Measurements from ENCODE around the gene FAT4. TPM values are rescaled to one million over a fixed set of nuclear protein-coding genes. Genes with fewer than 3 reads are reported as not detected.

Gene FAT4
- total RNA-seq, 1 donor from 2014 or later: 110 TPM

DNA sequence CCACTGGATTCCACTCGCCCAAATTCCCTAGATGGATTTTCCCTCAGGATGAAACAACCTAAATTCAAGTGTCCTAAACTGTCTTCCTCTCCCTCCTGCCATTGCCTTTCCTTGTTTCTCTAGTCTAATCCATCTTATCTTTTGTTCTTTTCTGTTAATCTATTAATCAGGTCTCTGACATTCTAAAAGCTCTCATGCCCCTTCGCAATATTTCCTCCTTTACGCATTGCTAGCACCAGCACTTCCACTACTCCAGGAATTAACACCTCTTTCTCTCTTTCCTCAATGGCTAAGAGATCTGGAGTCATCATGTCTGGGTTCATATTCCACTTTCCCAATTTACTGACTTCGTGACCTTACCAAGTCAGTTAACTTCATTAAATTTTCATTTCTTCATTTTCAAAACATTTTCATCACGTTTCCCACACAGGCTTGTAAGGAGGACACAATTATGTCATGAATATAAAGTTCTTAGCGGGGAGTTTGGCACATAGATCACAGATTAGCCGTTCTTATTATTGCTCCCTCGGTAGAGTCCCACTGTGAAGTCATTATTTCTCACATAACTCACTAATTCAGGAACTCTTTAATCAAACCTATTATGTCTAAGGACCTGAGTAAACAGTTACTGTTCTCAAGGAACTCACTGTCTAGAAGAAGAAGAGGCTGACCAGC lies 45.3 kb downstream of the FAT4 start:
- FAIRE-seq: no peak
- no peak for DNase-seq (ENCODE audit: low spot score in 2 of 2)

DNA sequence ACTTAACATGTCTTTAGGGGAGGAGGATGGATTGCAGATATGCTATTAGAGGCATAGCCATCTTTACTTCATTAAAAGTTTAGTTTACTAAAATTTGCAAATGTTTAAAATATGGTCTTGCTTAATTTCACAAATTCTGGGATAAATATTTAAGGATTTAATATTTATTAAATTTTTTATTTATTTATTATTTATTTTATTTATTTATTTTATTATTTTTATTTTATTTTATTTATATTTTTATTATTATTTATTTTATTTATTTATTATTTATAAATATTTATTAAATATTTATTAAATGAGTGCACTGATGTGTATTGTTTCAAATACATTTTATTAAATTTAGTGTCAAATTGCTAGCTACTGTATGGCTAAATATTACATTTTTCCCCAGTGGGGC lies 46.0 kb downstream of the FAT4 start:
- FAIRE-seq: peak; percentile 96

More for the DNA sequence above, 46.0 kb downstream of the FAT4 start:
- DNase-seq (ENCODE audit: low spot score in 2 of 2): no peak

Small RNA genes within 50 kb of the gene (small RNA-seq; reads per million reads assigned to genes)
- not detected for gene RF00019

Data from frontal cortex (tissue), 4 donors.